GM18861 (cell line): ENCODE data around the gene GTSE1.
A peak's percentile ranks its signal among the peaks of the same experiment; 100 is the strongest.

ENCODE experiments used
- ATAC-seq: cut with Tn5 transposase; IDR thresholded peaks from one replicate; pipeline ENCODE4 v1.9.1; 2021; ENCODE audit not compliant: unreplicated experiment

GTSE1 gene

GRCh38 chr22:46273432-46274148 lies 23.1 kb upstream of the GTSE1 start:
- ATAC-seq = no peak

GRCh38 chr22:46274381-46274780 lies 22.3 kb upstream of the GTSE1 start:
- no peak for ATAC-seq

GRCh38 chr22:46275455-46276122 lies 21.1 kb upstream of the GTSE1 start:
- no peak for ATAC-seq

- ATAC-seq = no peak
These were observed 20.1 kb upstream of the GTSE1 start for GRCh38 chr22:46276563-46276962.

GRCh38 chr22:46278656-46279645 lies 17.7 kb upstream of the GTSE1 start:
- ATAC-seq = no peak

- ATAC-seq = no peak
These were observed 16.4 kb upstream of the GTSE1 start for GRCh38 chr22:46280063-46280817.

- ATAC-seq = no peak
These were observed 15.6 kb upstream of the GTSE1 start for GRCh38 chr22:46280999-46281623.

- ATAC-seq = no peak
These were observed 14.6 kb upstream of the GTSE1 start for GRCh38 chr22:46281866-46282678.

- no peak for ATAC-seq
These were observed 10.7 kb upstream of the GTSE1 start for GRCh38 chr22:46286006-46286405.

- no peak for ATAC-seq
These were observed 9.5 kb upstream of the GTSE1 start for GRCh38 chr22:46286941-46287872.

- ATAC-seq = peak; percentile 60
These were observed 8.6 kb upstream of the GTSE1 start for GRCh38 chr22:46287873-46288751.

GRCh38 chr22:46288846-46289243 lies 7.8 kb upstream of the GTSE1 start:
- ATAC-seq = no peak

GRCh38 chr22:46289244-46289891 lies 7.3 kb upstream of the GTSE1 start:
- ATAC-seq = no peak

GRCh38 chr22:46290121-46290842 lies 6.4 kb upstream of the GTSE1 start:
- no peak for ATAC-seq

- no peak for ATAC-seq
These were observed 5.6 kb upstream of the GTSE1 start for GRCh38 chr22:46290843-46291785.
